Naive B cell (primary cell): ENCODE measurements around the gene ANKRD49. TPM values are rescaled to one million over a fixed set of nuclear protein-coding genes. Genes with fewer than 3 reads are reported as not detected.
"Not testable (repeated sequence)": the region's sequence is repeated elsewhere in the genome, so short reads cannot be mapped to it uniquely, and the experiment has no call there.

Experiments
- ATAC-seq, 2 donors: fragments of 150-1000 bp; cut with Tn5 transposase; 2 replicates each; pipeline ENCODE4 v1.10.0; 2021; ENCODE audit warnings: low read depth in 2 of 2, mild to moderate bottlenecking in 2 of 2, moderate library complexity in 2 of 2
- DNase-seq: peaks from one replicate; pipeline ENCODE4 v3.0.0; 2022
- H3K27ac Mint-ChIP-seq, 6 donors: one replicate each; pipeline ENCODE4 v1.8.0; 2020 to 2022; ENCODE audit warnings: mild to moderate bottlenecking in 6 of 6, mixed read lengths in 6 of 6, moderate library complexity in 5 of 6, inconsistent platforms in 2 of 6
- H3K27me3 Mint-ChIP-seq, 3 donors: one replicate each; pipeline ENCODE4 v1.8.0; 2021 to 2022; ENCODE audit warnings: mixed read lengths in 3 of 3, mild to moderate bottlenecking in 1 of 3
- H3K36me3 Mint-ChIP-seq, 2 donors: one replicate each; pipeline ENCODE4 v1.8.0; 2020 to 2022; ENCODE audit warnings: mixed read lengths in 2 of 2, inconsistent platforms in 1 of 2, mild to moderate bottlenecking in 1 of 2
- H3K4me1 Mint-ChIP-seq, 3 donors: one replicate each; pipeline ENCODE4 v1.8.0; 2020 to 2022; ENCODE audit warnings: mixed read lengths in 3 of 3, inconsistent platforms in 1 of 3, mild to moderate bottlenecking in 1 of 3, moderate library complexity in 1 of 3
- H3K4me3 Mint-ChIP-seq, 8 donors: one replicate each; pipeline ENCODE4 v1.8.0; 2020 to 2022; ENCODE audit warnings: mild to moderate bottlenecking in 8 of 8, mixed read lengths in 8 of 8, moderate library complexity in 8 of 8, inconsistent platforms in 2 of 8
- H3K9me3 Mint-ChIP-seq, 7 donors: one replicate each; pipeline ENCODE4 v1.8.0; 2020 to 2022; ENCODE audit warnings: mixed read lengths in 7 of 7, mild to moderate bottlenecking in 5 of 7, inconsistent platforms in 2 of 7, moderate library complexity in 1 of 7
- polyA plus RNA-seq, 6 donors: library from polyadenylated mRNA; unstranded; fragments of 300-500 nt; fragmentation: Illumina TruSeq; gene quantifications; one replicate each; pipeline ENCODE4 v1.2.3, GENCODE V29; 2021; ENCODE audit warnings: low read depth in 6 of 6

ANKRD49 gene
- polyA plus RNA-seq, 6 donors from 2014 or later, result 36.1 to 64.2 (median 51.3) TPM

DNA sequence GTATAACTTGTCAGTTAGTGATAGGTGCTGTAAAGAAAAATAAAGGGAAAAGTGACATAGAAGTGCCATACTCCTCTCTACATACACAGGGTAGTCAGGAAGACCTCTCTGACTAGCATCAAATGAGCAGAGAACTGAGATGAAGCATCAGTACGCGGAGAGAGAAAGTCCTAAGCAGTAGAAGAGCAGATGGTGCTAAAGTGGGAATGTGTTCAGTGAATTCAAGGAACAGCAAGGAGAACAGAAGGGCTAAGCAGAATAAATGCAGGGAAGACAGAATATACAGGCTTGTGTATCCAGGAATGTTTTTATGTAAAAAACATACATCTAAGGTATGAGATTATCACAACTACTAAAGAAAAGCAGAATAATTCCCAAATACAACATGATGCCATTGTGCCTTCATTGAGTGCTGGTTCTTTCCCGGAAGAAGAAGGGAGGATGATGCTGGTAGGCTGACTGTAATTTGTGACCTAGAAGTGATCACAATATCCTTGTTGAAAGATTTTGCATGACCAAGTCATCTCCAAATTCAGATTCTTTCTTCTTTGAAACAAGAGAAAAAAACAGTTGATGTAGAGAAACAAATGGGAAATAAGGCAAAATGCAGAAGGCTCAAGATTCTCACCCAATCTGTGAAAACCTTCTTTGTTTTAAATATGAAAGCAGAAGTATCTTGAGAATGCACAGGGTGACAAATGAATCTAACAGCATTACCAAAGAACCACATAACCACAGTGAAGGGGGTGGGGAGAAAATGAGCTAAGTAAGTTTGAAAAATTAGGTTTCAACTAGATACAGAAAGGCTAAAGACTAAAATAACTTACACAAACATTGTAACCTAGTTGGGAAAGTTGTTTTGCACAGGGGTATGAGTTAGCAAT lies 20.6 kb upstream of the ANKRD49 start:
- Mint-ChIP-seq H3K27me3 (no peaks in the 10 kb centered on the region), H3K36me3 (peaks cover 19 to 22% of the 10 kb centered on the region in 2 donors), H3K9me3 (no peaks in the 10 kb centered on the region), H3K4me1 (peaks cover 9 to 20% (median 9%) of the 10 kb centered on the region in 3 donors), H3K27ac (peak overlapping the region in 2 of 6 donors; percentile 10 to 27), H3K4me3 (no peak overlapping the region)
- ATAC-seq (peak in 1 of 2 donors; percentile 48), DNase-seq (peak; percentile 2)

GRCh38 chr11:94477624-94478023 lies 16.2 kb upstream of the ANKRD49 start:
- H3K27ac Mint-ChIP-seq, result peak overlapping the region in 3 of 6 donors; percentile 7 to 82 (median 16)
- DNase-seq (no peak), ATAC-seq (no peak)
- H3K4me3 Mint-ChIP-seq, result no peak overlapping the region
- H3K36me3 Mint-ChIP-seq, result peaks cover 24 to 26% of the 10 kb centered on the region in 2 donors
- no peaks in the 10 kb centered on the region for H3K9me3 Mint-ChIP-seq
- no peaks in the 10 kb centered on the region for H3K27me3 Mint-ChIP-seq
- peaks cover 9 to 20% (median 9%) of the 10 kb centered on the region in 3 donors for H3K4me1 Mint-ChIP-seq

DNA sequence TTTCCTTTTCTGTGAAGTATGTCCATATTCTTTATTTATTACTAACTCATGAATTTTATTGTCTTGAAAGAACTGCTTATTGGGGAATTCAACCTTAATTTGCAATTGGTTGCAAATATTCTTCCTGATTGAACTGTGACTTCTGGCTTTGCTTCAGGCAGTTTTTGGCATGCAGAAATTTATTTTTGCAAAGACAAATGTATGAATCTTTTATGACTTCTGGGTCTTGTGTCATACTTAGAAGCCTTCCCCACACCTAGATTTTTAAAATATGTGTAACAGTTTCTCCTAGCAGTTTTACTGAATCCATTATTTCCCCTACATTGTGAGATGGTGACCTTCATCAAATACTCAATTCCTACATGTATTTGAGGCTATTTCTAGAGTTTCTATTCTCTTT lies 12.4 kb upstream of the ANKRD49 start:
- peaks cover 0 to 9% (median 4%) of the 10 kb centered on the region in 3 donors for H3K4me1 Mint-ChIP-seq
- no peak overlapping the region for H3K4me3 Mint-ChIP-seq
- H3K27ac Mint-ChIP-seq, result no peak overlapping the region
- no peaks in the 10 kb centered on the region for H3K27me3 Mint-ChIP-seq
- H3K9me3 Mint-ChIP-seq, result no peaks in the 10 kb centered on the region
- no peak for DNase-seq
- ATAC-seq, result no peak
- H3K36me3 Mint-ChIP-seq, result peaks cover 21 to 32% of the 10 kb centered on the region in 2 donors

- no peaks in the 10 kb centered on the region for H3K9me3 Mint-ChIP-seq
- H3K27ac Mint-ChIP-seq, result no peak overlapping the region
- no peak overlapping the region for H3K4me3 Mint-ChIP-seq
- peaks cover 0 to 9% (median 7%) of the 10 kb centered on the region in 3 donors for H3K4me1 Mint-ChIP-seq
- ATAC-seq, result no peak
- no peaks in the 10 kb centered on the region for H3K27me3 Mint-ChIP-seq
- peaks cover 54 to 60% of the 10 kb centered on the region in 2 donors for H3K36me3 Mint-ChIP-seq
- DNase-seq, result no peak
These were observed 7.7 kb upstream of the ANKRD49 start for GRCh38 chr11:94486068-94486467.

- DNase-seq, result no peak
- peak overlapping the region; percentile 96 to 98 (median 98) for H3K27ac Mint-ChIP-seq
- peaks cover 21 to 33% (median 25%) of the 10 kb centered on the region in 3 donors for H3K4me1 Mint-ChIP-seq
- H3K36me3 Mint-ChIP-seq, result peaks cover 18 to 20% of the 10 kb centered on the region in 2 donors
- peak; percentile 55 to 59 for ATAC-seq
- peak overlapping the region; percentile 94 to 99 (median 98) for H3K4me3 Mint-ChIP-seq
- no peaks in the 10 kb centered on the region for H3K9me3 Mint-ChIP-seq
- H3K27me3 Mint-ChIP-seq, result no peaks in the 10 kb centered on the region
These were observed 419 bp downstream of the ANKRD49 start for GRCh38 chr11:94494126-94494680.

GRCh38 chr11:94500181-94500580 lies 6.4 kb downstream of the ANKRD49 start:
- no peaks in the 10 kb centered on the region for H3K27me3 Mint-ChIP-seq
- no peak for ATAC-seq
- DNase-seq, result no peak
- H3K9me3 Mint-ChIP-seq, result no peaks in the 10 kb centered on the region
- peaks cover 3 to 4% (median 3%) of the 10 kb centered on the region in 3 donors for H3K4me1 Mint-ChIP-seq
- H3K36me3 Mint-ChIP-seq, result peaks cover 8 to 13% of the 10 kb centered on the region in 2 donors
- H3K27ac Mint-ChIP-seq, result no peak overlapping the region
- no peak overlapping the region for H3K4me3 Mint-ChIP-seq

DNA sequence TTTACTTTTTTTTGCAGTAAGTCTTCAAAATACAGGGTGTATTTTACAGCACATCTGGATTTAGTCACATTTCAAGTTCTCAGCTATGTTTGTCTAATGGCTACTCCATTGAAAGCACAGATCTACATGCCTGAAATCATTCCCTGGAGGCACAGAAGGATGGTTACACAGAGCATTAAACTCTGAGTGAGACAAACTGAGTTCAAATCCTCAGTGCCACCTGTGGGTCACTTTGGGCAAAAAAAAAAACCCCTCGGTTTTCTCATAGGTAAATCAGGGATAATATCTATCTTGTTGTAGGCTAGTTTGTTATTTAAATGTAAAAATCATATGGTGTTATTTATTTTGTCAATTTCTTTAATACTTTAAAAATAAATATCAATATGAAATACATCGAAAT lies 7.7 kb downstream of the ANKRD49 start:
- no peaks in the 10 kb centered on the region for H3K9me3 Mint-ChIP-seq
- H3K27me3 Mint-ChIP-seq, result no peaks in the 10 kb centered on the region
- peaks cover 8 to 12% of the 10 kb centered on the region in 2 donors for H3K36me3 Mint-ChIP-seq
- DNase-seq (no peak), ATAC-seq (no peak)
- H3K27ac Mint-ChIP-seq, result peak overlapping the region in 1 of 6 donors; percentile 14
- no peaks in the 10 kb centered on the region for H3K4me1 Mint-ChIP-seq
- no peak overlapping the region for H3K4me3 Mint-ChIP-seq

- Mint-ChIP-seq H3K27ac (no peak overlapping the region), H3K27me3 (no peaks in the 10 kb centered on the region), H3K4me3 (no peak overlapping the region), H3K36me3 (peaks cover 0 to 4% of the 10 kb centered on the region in 2 donors), H3K4me1 (no peaks in the 10 kb centered on the region), H3K9me3 (no peaks in the 10 kb centered on the region)
- DNase-seq (peak; percentile 32), ATAC-seq (peak in 1 of 2 donors; percentile 54)
These were observed 11.0 kb downstream of the ANKRD49 start for GRCh38 chr11:94504689-94505293.

- H3K27ac Mint-ChIP-seq, H3K9me3 Mint-ChIP-seq: not testable (repeated sequence)
These were observed 12.7 kb downstream of the ANKRD49 start for GRCh38 chr11:94506513-94506912.

GRCh38 chr11:94507485-94507884 lies 13.7 kb downstream of the ANKRD49 start:
- DNase-seq (no peak), ATAC-seq (no peak)
- Mint-ChIP-seq H3K4me3 (no peak overlapping the region), H3K36me3 (peaks cover 0 to 4% of the 10 kb centered on the region in 2 donors), H3K27ac (no peak overlapping the region), H3K9me3 (no peaks in the 10 kb centered on the region), H3K27me3 (peaks cover 16 to 22% (median 21%) of the 10 kb centered on the region in 3 donors), H3K4me1 (peaks cover 4 to 7% (median 6%) of the 10 kb centered on the region in 3 donors)

More at GRCh38 chr11:94506513-94506912, 12.7 kb downstream of the ANKRD49 start:
- not testable (repeated sequence) for H3K4me3 Mint-ChIP-seq, H3K36me3 Mint-ChIP-seq, H3K4me1 Mint-ChIP-seq, ATAC-seq, DNase-seq
- peaks cover 9 to 12% (median 12%) of the 10 kb centered on the region in 3 donors for H3K27me3 Mint-ChIP-seq

- ATAC-seq (peak; percentile 77 to 80), DNase-seq (peak; percentile 28)
- no peaks in the 10 kb centered on the region for H3K36me3 Mint-ChIP-seq
- H3K27me3 Mint-ChIP-seq, result peaks cover 42 to 48% (median 44%) of the 10 kb centered on the region in 3 donors
- no peaks in the 10 kb centered on the region for H3K9me3 Mint-ChIP-seq
- H3K4me3 Mint-ChIP-seq, result peak within 1 kb of the TSS; percentile 35 to 90 (median 80)
- peaks cover 10 to 12% (median 11%) of the 10 kb centered on the region in 3 donors for H3K4me1 Mint-ChIP-seq
- H3K27ac Mint-ChIP-seq, result peak within 1 kb of the TSS in 2 of 6 donors; percentile 67 to 90
These were observed 18.4 kb downstream of the ANKRD49 start, which contains the start of gene C11orf97 for GRCh38 chr11:94511932-94512781. C11orf97 (plus strand) TSS chr11:94512461; CDS start chr11:94512529, 68 bp downstream.

GRCh38 chr11:94513091-94513490 lies 19.3 kb downstream of the ANKRD49 start:
- Mint-ChIP-seq H3K27ac (no peak overlapping the region), H3K9me3 (no peaks in the 10 kb centered on the region), H3K4me3 (peak overlapping the region in 5 of 8 donors; percentile 31 to 86 (median 73)), H3K4me1 (peaks cover 10 to 12% (median 11%) of the 10 kb centered on the region in 3 donors), H3K27me3 (peaks cover 42 to 48% (median 44%) of the 10 kb centered on the region in 3 donors), H3K36me3 (no peaks in the 10 kb centered on the region)
- DNase-seq (no peak), ATAC-seq (no peak)
